Breast epithelium (tissue), 3 donors: ENCODE measurements around the gene APRT.

Experiments used
- CTCF ChIP-seq, 3 donors: fragments of 450-650 bp; IDR thresholded peaks; one replicate each; pipeline ENCODE4 v1.5.1; 2016 to 2017; ENCODE audit warnings: antibody characterized with exemption in 3 of 3, mild to moderate bottlenecking in 3 of 3, moderate library complexity in 3 of 3
- POLR2AphosphoS5 ChIP-seq, 3 donors: sonication (generic); formaldehyde crosslinking; IDR thresholded peaks; one replicate each; pipeline ENCODE4 v1.6.1; 2017; ENCODE audit warnings: antibody characterized with exemption in 3 of 3

- TF ChIP-seq CTCF (IDR thresholded peaks at IDR 0.05) (no peak), POLR2AphosphoS5 (IDR thresholded peaks at IDR 0.05) (no peak)
Observed at GRCh38 chr16:88820385-88821025, 8.8 kb upstream of the APRT start.
